ENCODE data around the gene KYAT1. TPM values are rescaled to one million over a fixed set of nuclear protein-coding genes. Genes with fewer than 3 reads are reported as not detected.

KYAT1 gene
- total RNA-seq, result 14.4 and 19.9 TPM in 2 replicates

DNA sequence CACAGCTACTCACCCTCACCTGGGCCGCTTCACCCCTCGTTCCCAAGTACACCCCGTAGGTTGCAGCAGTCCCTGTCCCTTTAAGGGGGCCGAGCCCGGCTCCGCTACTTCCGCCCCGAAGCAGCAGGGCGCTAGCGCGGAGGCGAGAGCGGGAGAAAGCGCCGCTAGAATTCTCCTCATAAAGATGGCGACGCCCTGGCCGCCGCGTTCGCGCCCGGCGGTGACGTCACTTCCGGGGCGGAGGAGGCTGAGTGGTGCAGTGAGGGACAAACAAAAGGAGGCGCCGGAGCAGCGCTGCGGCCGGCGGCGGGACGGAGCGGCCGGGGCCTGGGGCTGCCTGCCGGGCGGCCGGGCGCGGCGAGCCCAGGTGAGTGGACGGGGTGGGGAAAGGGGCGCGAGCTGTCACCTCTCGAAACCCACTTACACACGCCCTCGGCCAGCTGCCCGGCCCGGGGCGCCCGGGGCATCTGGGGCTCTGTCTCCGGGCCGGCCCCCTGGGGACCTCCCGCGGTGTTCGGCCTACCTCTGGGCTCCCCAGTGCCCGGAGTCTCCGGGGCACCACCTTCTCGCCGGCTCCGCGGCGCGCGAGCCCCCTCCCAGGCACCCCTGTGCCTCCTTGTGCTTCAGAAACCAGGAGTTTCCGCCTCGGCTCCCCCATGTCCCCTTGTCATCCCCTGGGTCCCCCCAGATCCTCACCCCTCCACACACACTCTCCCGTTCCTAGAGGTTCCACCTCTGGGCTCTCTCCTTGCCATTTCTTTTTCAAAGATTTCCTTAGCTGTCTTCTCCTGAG is at the start of gene KYAT1, which contains the start of gene LRRC8A:
Gene KYAT1, minus strand, starts transcription at position 67 of the 793 bp plus-strand sequence. CDS start 36,545 bp downstream, outside the sequence.
Gene LRRC8A, plus strand, starts transcription at position 250 of the 793 bp plus-strand sequence. CDS start 25,032 bp downstream, outside the sequence.

DNA sequence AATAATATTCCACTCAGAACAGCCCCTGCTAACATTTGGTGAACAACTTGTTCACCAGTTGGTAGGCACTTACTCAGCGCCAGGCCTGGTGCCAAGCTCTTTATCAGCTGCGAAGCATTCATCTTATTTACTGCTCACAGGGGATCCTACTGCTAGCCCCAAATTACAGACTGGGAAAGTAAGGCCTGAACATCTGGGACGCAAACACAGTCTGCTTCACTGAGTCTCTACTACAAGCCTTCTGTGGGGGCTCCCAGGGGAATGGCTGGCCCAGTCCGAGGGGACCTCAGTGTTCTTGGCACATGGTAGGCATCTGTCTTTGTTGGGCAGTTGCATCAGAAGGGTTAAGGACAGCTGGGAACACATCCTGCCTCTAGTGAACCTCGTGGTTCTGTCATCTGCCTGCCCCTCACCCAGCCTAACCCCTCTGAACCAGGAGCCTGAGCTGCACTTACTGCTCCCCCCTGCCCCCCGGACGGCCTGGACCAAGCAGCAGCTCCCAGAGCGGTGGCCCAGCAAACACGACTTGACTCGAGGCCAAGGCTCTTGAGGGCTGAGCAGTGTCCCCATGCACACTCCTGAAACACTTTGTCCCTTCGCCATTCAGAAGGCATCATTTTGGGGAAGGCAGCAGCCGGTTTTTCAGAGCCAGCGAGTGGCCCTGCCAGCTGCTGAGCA is 38.8 kb upstream of the KYAT1 start, which contains the start of gene PHYHD1:
Gene PHYHD1, plus strand, starts transcription at position 602 of the 678 bp plus-strand sequence. CDS start 1,342 bp downstream, outside the sequence.

DNA sequence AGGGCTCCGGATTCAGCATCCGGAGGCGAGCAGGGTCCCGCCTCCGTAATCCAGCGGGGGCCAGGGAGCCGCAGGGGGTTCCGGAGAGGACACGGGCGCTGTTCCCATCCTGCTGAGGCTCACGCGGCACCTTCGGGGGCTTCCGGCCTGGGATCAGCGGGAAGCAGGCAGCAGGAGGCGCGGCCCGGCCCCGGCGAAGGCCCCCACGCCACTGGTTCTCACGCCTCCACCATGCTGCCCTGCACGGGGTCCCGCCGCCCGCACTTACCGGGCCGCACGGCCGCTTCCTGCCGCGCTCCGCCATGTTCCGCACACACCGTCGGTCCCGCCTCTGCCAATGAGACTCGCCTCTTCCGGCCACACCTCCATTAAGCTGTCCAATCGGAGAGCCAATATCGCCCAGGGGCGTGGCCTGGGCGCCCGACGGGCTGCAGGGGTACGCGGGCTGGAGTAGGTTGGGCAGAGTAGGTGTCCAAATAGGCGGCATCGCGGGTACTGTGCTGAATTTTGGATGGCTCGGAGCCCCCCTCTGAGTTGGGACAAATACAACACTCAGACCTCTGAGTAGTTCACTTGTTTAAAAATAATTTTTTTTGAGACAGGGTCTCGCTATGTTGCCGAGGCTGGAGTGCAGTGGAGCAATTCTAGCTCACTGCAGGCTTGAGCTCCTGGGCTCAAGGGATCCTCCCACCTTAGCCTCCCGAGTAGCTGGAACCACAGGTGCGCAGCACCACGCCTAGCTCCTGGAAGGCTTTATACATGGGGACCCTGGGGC is 52.1 kb downstream of the KYAT1 start, which contains the start of gene SPOUT1:
Gene SPOUT1, minus strand, starts transcription at position 318 of the 775 bp plus-strand sequence. Its CDS starts 14 bp downstream, at position 304.

DNA sequence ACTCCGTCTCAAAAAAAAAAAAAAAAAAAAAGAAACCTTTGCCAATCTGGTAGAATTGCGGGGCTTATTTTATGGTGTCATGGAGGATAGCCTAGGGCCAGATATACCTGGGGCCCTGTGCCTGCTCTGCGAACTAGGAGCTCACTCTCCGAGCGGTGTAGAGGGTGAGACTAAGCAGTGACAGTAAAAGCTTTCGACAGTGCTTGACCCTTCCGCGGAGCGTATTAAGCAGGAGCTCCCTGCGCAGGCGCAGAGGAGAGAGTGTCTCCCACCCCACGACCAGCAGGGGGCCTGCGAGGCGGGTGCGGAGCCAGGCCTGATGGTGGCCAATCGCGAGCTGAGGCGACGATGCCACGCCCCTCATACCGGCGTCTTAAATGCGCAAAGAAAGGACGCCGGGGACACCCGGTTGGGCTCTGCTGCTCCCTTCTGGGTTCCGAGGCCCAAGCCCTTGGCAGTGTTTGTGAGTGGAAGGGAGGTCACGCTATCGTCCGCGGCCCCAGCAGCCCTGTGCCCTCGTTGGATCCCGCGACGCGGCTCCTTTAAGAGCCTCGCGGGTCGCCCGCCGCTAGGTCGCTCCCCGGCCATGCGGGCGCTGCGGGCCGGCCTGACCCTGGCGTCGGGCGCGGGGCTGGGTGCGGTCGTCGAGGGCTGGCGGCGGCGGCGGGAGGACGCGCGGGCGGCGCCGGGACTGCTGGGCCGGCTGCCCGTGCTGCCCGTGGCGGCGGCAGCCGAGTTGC is 63.5 kb downstream of the KYAT1 start, which contains the start of gene ENDOG:
Gene ENDOG, plus strand, starts transcription at position 402 of the 740 bp plus-strand sequence. Its CDS starts 185 bp downstream, at position 587.

DNA sequence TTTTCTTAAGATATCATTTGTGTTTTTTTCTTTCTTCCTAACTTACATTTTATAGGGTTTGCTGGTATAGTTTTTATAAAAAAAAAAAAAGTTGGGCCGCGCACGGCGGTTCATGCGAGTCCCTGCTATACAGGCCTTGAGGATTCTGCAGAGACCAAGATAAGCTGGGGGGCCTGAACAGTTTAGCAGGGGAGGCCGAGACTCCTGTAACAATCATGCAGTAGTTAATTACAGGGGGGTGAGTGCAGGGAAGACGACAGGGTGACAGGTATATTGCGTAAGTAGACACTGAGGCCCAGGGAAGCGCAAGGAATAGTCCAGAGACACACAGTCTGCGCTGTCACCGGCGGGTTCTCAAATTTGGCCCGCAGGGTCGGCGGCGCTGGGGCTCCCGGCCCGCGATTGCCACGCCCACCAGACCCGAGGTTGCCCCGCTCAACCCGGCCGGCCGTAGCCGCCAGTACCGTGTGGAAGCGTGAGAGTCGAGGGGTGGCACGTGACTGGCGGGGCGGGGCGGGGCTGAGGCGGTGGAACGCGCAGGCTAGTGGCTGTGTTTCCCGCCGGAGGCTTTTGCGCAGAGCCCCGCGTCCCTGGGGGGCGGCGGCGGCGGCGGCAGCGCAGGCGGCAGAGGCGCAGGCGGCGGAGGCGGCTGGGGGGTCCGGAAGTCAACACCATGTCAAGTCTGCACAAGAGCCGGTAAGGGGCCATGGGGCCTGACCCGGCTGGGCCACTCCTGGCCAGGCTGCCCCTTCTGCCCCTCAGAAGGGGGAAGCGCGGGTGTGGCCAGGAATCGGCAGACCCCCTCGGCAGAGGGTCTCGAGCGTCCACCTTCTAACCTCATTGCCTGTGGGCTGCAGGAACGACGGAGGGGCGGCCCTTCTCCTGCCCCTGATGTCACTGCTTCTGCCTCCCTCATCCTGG is 94.8 kb downstream of the KYAT1 start, which contains the start of gene TBC1D13:
Gene TBC1D13, plus strand, starts transcription at position 573 of the 921 bp plus-strand sequence. Its CDS starts 101 bp downstream, at position 674.

Other genes with a start within 250 kb of the KYAT1 start
- 103 and 105 TPM in 2 replicates for gene DYNC2I2, start 225.1 kb downstream of the KYAT1 start, total RNA-seq
- gene SET, start 192.7 kb downstream of the KYAT1 start, total RNA-seq, result 311 and 341 TPM in 2 replicates
- 5.8 and 6.3 TPM in 2 replicates for gene PKN3, start 179.4 kb downstream of the KYAT1 start, total RNA-seq
- 143 and 144 TPM in 2 replicates for gene ZDHHC12, start 157.8 kb downstream of the KYAT1 start, total RNA-seq
- 22.3 and 30.7 TPM in 2 replicates for gene ZER1, start 110.0 kb downstream of the KYAT1 start, total RNA-seq
- gene TBC1D13, start 94.7 kb downstream of the KYAT1 start, total RNA-seq, result 16.9 and 18.1 TPM in 2 replicates
- 48.5 and 53.8 TPM in 2 replicates for gene ENDOG, start 63.5 kb downstream of the KYAT1 start, total RNA-seq
- gene SPOUT1, start 52.2 kb downstream of the KYAT1 start, total RNA-seq, result 31.3 and 31.5 TPM in 2 replicates
- 249 and 268 TPM in 2 replicates for gene LRRC8A, start 183 bp upstream of the KYAT1 start, total RNA-seq
- gene PHYHD1, start 39.0 kb upstream of the KYAT1 start, total RNA-seq, result 6.3 and 9.1 TPM in 2 replicates
- gene DOLK, start 65.7 kb upstream of the KYAT1 start, total RNA-seq, result 25.6 and 28.4 TPM in 2 replicates
- 60.2 and 64.0 TPM in 2 replicates for gene NUP188, start 65.7 kb upstream of the KYAT1 start, total RNA-seq
- 55.0 and 60.2 TPM in 2 replicates for gene SH3GLB2, start 146.4 kb upstream of the KYAT1 start, total RNA-seq
- 12.4 and 22.6 TPM in 2 replicates for gene MIGA2, start 154.7 kb upstream of the KYAT1 start, total RNA-seq
- 16.2 and 18.7 TPM in 2 replicates for gene DOLPP1, start 199.2 kb upstream of the KYAT1 start, total RNA-seq
- 27.1 and 30.2 TPM in 2 replicates for gene CRAT, start 228.8 kb upstream of the KYAT1 start, total RNA-seq
- gene PTPA, start 229.5 kb upstream of the KYAT1 start, total RNA-seq, result 92.2 and 101 TPM in 2 replicates